Medulla oblongata (tissue), 1 donor: ENCODE measurements around the gene NEAT1.
A peak's percentile ranks its signal among the peaks of the same experiment; 100 is the strongest.

ENCODE experiments used
- DNase-seq: peaks from one replicate; pipeline ENCODE4 v3.0.0-alpha.2; 2015; ENCODE audit errors: extremely low spot score

The NEAT1 gene

GRCh38 chr11:65422633-65423515 lies at the start of gene NEAT1:
Gene NEAT1, plus strand, starts transcription at chr11:65422798.
- peak; percentile 98 for DNase-seq

GRCh38 chr11:65373839-65374580 lies 48.6 kb upstream of the NEAT1 start:
- no peak for DNase-seq

GRCh38 chr11:65375012-65375411 lies 47.6 kb upstream of the NEAT1 start:
- no peak for DNase-seq

- DNase-seq: no peak
Measured at GRCh38 chr11:65376138-65376713, 46.4 kb upstream of the NEAT1 start.

GRCh38 chr11:65377036-65377435 lies 45.6 kb upstream of the NEAT1 start:
- DNase-seq: no peak

- DNase-seq: no peak
Measured at GRCh38 chr11:65377777-65378176, 44.8 kb upstream of the NEAT1 start.

- DNase-seq: peak; percentile 53
Measured at GRCh38 chr11:65378208-65378927, 44.2 kb upstream of the NEAT1 start.

- no peak for DNase-seq
Measured at GRCh38 chr11:65378928-65379638, 43.5 kb upstream of the NEAT1 start.

GRCh38 chr11:65379698-65380459 lies 42.7 kb upstream of the NEAT1 start:
- no peak for DNase-seq

- DNase-seq: no peak
Measured at GRCh38 chr11:65380460-65381119, 42.0 kb upstream of the NEAT1 start.

- DNase-seq: peak; percentile 51
Measured at GRCh38 chr11:65381716-65382032, 40.9 kb upstream of the NEAT1 start.

- peak; percentile 93 for DNase-seq
Measured at GRCh38 chr11:65382033-65382803, 40.4 kb upstream of the NEAT1 start, which contains the start of gene SLC25A45. Gene SLC25A45, minus strand, starts transcription at chr11:65382646. Its CDS starts 695 bp downstream, at chr11:65381951.

GRCh38 chr11:65382804-65383368 lies 39.7 kb upstream of the NEAT1 start:
- no peak for DNase-seq

GRCh38 chr11:65383778-65384177 lies 38.8 kb upstream of the NEAT1 start:
- no peak for DNase-seq

GRCh38 chr11:65384301-65384889 lies 38.2 kb upstream of the NEAT1 start:
- DNase-seq: no peak

- peak; percentile 95 for DNase-seq
Measured at GRCh38 chr11:65386307-65387140, 36.1 kb upstream of the NEAT1 start, which contains the start of gene FRMD8. Gene FRMD8, plus strand, starts transcription at chr11:65386637. Its CDS starts 400 bp downstream, at chr11:65387037.

GRCh38 chr11:65388731-65389130 lies 33.9 kb upstream of the NEAT1 start:
- no peak for DNase-seq
